ENCODE measurements around the gene PDE11A.

GRCh38 chr2:177873915-177874314 lies 198.7 kb downstream of the PDE11A start:
- no peak for TF ChIP-seq CTCF (IDR thresholded peaks at IDR 0.05 in 2 of 3, conservative IDR thresholded peaks at IDR 0.05 in 1 of 3; ENCODE audit: borderline replicate concordance in 1 of 3, insufficient read depth in 1 of 3, low read depth in 2 of 3, low read length in 2 of 3)
- TF ChIP-seq CBX3 (IDR thresholded peaks at IDR 0.05; ENCODE audit: low read depth): no peak
- TF ChIP-seq SP1 (IDR thresholded peaks at IDR 0.05; ENCODE audit: low read depth): no peak
- no peak for TF ChIP-seq YY1 (IDR thresholded peaks at IDR 0.05; ENCODE audit: extremely low read depth, insufficient replicate concordance, low read depth, low read length)
- TF ChIP-seq EZH2 (IDR thresholded peaks at IDR 0.05): no peak
- TF ChIP-seq, protein P1, sequence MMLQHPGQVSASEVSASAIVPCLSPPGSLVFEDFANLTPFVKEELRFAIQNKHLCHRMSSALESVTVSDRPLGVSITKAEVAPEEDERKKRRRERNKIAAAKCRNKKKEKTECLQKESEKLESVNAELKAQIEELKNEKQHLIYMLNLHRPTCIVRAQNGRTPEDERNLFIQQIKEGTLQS (IDR thresholded peaks at IDR 0.05): no peak
- TF ChIP-seq MAX (IDR thresholded peaks at IDR 0.05): no peak
- no peak for TF ChIP-seq EGR1 (IDR thresholded peaks at IDR 0.05; ENCODE audit: low read depth)
- no peak for TF ChIP-seq REST (IDR thresholded peaks at IDR 0.05; ENCODE audit: low read depth)
- TF ChIP-seq ZNF274 (IDR thresholded peaks at IDR 0.05; ENCODE audit: low read depth, low read length): no peak
- TF ChIP-seq POLR2A (IDR thresholded peaks at IDR 0.05; ENCODE audit: borderline replicate concordance, extremely low read depth, insufficient read depth, insufficient read length): no peak
- no peak for TF ChIP-seq POLR2AphosphoS5 (IDR thresholded peaks at IDR 0.05; ENCODE audit: low read depth, low read length)
